ENCODE results near the gene AP5S1.
"Not testable (repeated sequence)": the region's sequence is repeated elsewhere in the genome, so short reads cannot be mapped to it uniquely, and the experiment has no call there.

GRCh38 chr20:3840201-3840600, 19.9 kb downstream of the AP5S1 start:
- not testable (repeated sequence) for TF ChIP-seq CTCF (IDR thresholded peaks at IDR 0.05; ENCODE audit: low read depth, low read length); EZH2phosphoT487 (IDR thresholded peaks at IDR 0.05; ENCODE audit: low read depth)
